CD4-positive, alpha-beta T cell treated with Interleukin-15 for 4 hours (primary cell): ENCODE data around the gene CCR2.

ENCODE experiments used
- DNase-seq: peaks from one replicate; pipeline ENCODE4 v3.0.0-alpha.2; 2020; ENCODE audit warnings: low spot score

CCR2 gene

GRCh38 chr3:46354984-46355383, 1.1 kb downstream of the CCR2 start:
- DNase-seq: no peak

GRCh38 chr3:46356276-46356675, 2.4 kb downstream of the CCR2 start:
- DNase-seq: no peak

- DNase-seq: no peak
Measured at GRCh38 chr3:46356909-46357308, 3.0 kb downstream of the CCR2 start.

GRCh38 chr3:46358466-46358865, 4.6 kb downstream of the CCR2 start:
- DNase-seq: no peak

DNA sequence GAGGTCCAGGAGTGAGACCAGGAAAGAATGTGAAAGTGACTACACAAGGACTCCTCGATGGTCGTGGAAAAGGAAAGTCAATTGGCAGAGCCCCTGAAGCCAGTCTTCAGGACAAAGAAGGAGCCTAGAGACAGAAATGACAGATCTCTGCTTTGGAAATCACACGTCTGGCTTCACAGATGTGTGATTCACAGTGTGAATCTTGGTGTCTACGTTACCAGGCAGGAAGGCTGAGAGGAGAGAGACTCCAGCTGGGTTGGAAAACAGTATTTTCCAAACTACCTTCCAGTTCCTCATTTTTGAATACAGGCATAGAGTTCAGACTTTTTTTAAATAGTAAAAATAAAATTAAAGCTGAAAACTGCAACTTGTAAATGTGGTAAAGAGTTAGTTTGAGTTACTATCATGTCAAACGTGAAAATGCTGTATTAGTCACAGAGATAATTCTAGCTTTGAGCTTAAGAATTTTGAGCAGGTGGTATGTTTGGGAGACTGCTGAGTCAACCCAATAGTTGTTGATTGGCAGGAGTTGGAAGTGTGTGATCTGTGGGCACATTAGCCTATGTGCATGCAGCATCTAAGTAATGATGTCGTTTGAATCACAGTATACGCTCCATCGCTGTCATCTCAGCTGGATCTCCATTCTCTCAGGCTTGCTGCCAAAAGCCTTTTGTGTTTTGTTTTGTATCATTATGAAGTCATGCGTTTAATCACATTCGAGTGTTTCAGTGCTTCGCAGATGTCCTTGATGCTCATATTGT, 6.0 kb downstream of the CCR2 start:
- peak; percentile 58 for DNase-seq

GRCh38 chr3:46360907-46361306, 7.0 kb downstream of the CCR2 start:
- no peak for DNase-seq

DNA sequence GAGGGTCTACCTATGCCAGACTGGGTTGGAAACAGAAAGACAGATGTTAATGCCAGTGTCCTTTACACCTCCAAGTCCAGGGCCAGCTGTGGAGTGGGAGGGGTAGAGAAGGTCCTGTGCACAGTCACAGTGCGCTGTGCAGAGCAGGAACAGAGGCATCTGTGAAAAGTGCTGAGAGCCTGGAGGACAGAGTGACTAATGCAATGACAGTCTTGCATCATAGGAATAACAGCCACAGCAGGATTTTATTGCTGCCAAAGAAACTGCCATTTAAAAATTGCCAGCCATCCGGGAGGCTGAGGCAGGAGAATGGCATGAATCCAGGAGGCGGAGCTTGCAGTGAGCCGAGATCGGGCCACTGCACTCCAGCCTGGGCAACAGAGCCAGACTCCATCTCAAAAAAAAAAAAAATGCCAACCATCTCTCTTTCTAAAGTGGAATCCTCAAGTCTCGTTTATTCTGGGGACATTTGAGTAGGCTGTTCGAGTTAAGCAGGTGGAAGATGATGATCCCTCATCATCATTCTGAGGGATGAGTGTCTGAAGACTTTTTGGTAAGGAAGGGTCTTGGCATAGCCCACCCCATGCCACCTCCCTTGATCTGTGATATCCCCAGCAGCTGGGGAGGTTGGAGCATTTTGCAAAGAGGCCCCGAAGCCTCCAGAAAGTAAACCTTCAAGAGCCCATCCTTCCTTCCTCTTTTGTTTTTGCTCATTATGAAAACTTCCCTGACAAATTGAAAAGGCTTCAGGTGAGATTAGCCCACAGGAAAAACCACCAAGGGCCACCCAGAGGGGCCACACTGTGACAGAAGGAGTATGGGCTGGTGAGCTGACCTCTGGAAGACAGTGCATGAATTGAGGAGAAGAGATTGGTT, 7.7 kb downstream of the CCR2 start:
- DNase-seq: no peak

DNA sequence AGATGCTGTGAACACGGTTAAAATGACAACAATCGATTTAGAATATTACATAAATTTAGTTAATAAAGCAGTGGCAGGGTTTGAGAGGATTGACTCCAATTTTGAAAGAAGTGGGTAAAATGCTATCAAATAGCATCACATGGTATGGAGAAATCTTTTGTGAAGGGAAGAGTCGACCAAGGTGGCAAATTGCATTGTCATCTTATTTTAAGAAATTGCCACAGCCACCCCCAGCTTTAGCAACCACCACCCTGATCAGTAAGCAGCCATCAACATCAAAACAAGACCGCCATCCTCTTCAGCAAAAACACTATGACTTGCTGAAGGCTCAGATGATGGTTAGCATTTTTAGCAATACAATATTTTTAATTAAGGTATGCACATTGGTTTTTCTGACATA, 11.1 kb downstream of the CCR2 start:
- no peak for DNase-seq

DNA sequence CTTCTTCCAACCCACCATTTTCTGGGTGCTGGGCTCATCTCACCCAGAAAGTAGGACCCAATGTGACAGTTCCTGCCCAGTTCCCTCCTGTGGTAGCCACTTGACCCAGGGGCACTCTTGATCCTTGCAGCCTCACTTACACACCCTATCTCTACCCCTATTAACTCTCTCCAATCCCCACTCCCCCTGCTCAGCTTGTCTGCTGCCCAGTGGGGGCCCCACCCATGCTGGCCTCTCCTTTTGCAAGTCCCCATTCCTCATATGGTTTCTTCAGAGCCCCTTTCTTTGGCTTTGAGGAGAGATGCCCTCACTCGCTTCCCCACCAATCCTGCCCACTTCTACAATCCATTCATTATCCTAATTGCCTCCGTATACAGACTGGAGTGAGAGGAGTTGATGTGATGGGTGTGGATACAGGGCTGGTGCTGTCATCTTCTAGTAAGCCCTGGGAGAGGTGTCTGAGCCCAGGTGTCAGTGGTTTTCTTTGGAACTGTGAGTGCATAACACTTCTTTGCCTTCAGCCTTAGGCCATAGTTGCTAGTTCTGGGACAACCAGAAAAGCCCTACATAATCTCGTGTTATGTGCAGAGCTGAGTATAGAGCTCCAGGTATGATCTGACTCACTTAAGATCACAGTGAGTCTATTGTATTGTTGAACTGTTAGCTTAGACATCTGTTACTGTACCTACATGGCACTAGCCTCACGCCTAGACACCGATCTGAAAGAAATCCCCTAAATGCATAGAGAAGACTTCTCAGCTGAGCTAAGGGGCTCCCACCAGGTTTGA, 12.0 kb downstream of the CCR2 start:
- DNase-seq: no peak

GRCh38 chr3:46367811-46368210, 13.9 kb downstream of the CCR2 start:
- no peak for DNase-seq

DNA sequence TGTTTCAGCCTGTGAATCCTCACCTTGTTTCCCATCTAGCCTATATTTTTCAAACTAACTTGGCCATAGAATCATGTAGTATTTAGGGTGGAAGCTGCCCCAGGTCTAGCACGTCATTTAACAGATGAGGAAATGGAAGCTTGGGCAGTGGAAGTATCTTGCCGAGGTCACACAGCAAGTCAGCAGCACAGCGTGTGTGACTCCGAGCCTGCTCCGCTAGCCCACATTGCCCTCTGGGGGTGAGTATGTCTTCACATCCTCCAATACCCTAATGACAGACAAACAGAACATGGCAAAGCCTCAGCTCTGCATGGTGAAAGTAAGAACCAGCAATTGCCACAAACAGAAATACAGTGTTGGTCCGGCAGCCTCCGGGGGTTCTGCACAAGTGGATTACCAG, 14.7 kb downstream of the CCR2 start:
- peak; percentile 85 for DNase-seq

DNA sequence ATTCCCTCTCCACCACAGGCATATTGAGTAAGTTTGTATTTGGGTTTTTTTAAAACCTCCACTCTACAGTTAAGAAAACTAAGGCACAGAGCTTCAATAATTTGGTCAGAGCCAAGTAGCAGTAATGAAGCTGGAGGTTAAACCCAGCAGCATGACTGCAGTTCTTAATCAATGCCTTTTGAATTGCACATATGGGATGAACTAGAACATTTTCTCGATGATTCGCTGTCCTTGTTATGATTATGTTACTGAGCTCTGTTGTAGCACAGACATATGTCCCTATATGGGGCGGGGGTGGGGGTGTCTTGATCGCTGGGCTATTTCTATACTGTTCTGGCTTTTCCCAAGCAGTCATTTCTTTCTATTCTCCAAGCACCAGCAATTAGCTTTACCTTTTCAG, 15.2 kb downstream of the CCR2 start:
- no peak for DNase-seq

DNA sequence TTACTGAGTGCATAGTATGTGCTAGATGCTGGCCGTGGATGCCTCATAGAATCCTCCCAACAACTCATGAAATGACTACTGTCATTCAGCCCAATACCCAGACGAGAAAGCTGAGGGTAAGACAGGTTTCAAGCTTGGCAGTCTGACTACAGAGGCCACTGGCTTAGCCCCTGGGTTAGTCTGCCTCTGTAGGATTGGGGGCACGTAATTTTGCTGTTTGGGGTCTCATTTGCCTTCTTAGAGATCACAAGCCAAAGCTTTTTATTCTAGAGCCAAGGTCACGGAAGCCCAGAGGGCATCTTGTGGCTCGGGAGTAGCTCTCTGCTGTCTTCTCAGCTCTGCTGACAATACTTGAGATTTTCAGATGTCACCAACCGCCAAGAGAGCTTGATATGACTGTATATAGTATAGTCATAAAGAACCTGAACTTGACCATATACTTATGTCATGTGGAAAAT, 15.8 kb downstream of the CCR2 start:
- no peak for DNase-seq

GRCh38 chr3:46370839-46371518, 17.1 kb downstream of the CCR2 start, which contains the start of gene CCR5:
Gene CCR5 (plus strand): TSS chr3:46370946. CDS start chr3:46372903, 1,957 bp downstream.
- peak; percentile 75 for DNase-seq

GRCh38 chr3:46371519-46372340, 17.8 kb downstream of the CCR2 start:
- DNase-seq: no peak

DNA sequence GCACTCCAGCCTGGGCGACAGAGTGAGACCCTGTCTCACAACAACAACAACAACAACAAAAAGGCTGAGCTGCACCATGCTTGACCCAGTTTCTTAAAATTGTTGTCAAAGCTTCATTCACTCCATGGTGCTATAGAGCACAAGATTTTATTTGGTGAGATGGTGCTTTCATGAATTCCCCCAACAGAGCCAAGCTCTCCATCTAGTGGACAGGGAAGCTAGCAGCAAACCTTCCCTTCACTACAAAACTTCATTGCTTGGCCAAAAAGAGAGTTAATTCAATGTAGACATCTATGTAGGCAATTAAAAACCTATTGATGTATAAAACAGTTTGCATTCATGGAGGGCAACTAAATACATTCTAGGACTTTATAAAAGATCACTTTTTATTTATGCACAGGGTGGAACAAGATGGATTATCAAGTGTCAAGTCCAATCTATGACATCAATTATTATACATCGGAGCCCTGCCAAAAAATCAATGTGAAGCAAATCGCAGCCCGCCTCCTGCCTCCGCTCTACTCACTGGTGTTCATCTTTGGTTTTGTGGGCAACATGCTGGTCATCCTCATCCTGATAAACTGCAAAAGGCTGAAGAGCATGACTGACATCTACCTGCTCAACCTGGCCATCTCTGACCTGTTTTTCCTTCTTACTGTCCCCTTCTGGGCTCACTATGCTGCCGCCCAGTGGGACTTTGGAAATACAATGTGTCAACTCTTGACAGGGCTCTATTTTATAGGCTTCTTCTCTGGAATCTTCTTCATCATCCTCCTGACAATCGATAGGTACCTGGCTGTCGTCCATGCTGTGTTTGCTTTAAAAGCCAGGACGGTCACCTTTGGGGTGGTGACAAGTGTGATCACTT, 18.8 kb downstream of the CCR2 start:
- peak; percentile 55 for DNase-seq

DNA sequence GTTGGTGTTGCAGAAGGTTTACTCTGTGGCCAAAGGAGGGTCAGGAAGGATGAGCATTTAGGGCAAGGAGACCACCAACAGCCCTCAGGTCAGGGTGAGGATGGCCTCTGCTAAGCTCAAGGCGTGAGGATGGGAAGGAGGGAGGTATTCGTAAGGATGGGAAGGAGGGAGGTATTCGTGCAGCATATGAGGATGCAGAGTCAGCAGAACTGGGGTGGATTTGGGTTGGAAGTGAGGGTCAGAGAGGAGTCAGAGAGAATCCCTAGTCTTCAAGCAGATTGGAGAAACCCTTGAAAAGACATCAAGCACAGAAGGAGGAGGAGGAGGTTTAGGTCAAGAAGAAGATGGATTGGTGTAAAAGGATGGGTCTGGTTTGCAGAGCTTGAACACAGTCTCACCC, 20.8 kb downstream of the CCR2 start:
- no peak for DNase-seq

DNA sequence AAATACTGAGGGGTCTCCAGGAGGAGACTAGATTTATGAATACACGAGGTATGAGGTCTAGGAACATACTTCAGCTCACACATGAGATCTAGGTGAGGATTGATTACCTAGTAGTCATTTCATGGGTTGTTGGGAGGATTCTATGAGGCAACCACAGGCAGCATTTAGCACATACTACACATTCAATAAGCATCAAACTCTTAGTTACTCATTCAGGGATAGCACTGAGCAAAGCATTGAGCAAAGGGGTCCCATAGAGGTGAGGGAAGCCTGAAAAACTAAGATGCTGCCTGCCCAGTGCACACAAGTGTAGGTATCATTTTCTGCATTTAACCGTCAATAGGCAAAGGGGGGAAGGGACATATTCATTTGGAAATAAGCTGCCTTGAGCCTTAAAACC, 21.3 kb downstream of the CCR2 start:
- no peak for DNase-seq

GRCh38 chr3:46375814-46376213, 21.9 kb downstream of the CCR2 start:
- DNase-seq: no peak

GRCh38 chr3:46378426-46378942, 24.6 kb downstream of the CCR2 start:
- DNase-seq: peak; percentile 64
